SU-DHL-6 (cell line): ENCODE results near the gene HP1BP3.

Experiments used
- EZH2phosphoT487 ChIP-seq: fragments of 200-600 bp; sonication (generic), shearing (Covaris generic); conservative IDR thresholded peaks from 2 replicates; pipeline ENCODE4 v1.6.1; 2018; ENCODE audit warnings: mild to moderate bottlenecking, antibody characterized with exemption, low read length, moderate library complexity, mixed read lengths
- TF ChIP-seq, protein P1 (sequence below): fragments of 200-600 bp; sonication (generic); IDR thresholded peaks from one replicate; pipeline ENCODE4 v1.5.1; 2017; ENCODE audit warnings: antibody characterized with exemption, mild to moderate bottlenecking, low read length, moderate library complexity; ENCODE audit not compliant: insufficient read depth, poor library complexity, severe bottlenecking

DNA sequence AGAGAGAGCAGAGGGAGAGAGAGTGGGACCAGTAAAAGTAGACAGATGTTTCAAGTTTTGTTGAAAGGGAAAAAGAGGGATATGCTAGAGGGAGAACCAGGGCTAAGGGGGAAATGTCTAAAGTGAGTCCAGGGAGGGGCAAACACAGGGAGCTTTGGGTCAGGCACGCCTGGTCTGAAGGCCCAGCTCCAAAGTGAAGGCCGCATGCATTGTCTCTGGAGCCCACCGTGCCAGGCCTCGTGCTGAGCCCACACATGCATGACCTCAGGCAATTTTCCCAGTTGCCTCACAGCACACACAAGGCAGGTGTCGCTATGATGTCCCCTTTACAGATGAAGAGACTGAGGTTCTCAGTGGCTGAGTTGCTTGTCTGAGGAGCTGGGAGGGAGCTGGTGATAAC, 85.3 kb downstream of the HP1BP3 start:
- TF ChIP-seq, protein P1, sequence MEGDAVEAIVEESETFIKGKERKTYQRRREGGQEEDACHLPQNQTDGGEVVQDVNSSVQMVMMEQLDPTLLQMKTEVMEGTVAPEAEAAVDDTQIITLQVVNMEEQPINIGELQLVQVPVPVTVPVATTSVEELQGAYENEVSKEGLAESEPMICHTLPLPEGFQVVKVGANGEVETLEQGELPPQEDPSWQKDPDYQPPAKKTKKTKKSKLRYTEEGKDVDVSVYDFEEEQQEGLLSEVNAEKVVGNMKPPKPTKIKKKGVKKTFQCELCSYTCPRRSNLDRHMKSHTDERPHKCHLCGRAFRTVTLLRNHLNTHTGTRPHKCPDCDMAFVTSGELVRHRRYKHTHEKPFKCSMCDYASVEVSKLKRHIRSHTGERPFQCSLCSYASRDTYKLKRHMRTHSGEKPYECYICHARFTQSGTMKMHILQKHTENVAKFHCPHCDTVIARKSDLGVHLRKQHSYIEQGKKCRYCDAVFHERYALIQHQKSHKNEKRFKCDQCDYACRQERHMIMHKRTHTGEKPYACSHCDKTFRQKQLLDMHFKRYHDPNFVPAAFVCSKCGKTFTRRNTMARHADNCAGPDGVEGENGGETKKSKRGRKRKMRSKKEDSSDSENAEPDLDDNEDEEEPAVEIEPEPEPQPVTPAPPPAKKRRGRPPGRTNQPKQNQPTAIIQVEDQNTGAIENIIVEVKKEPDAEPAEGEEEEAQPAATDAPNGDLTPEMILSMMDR: no peak
- no peak for TF ChIP-seq EZH2phosphoT487
